ENCODE results near the gene KLKB1. TPM values are rescaled to one million over a fixed set of nuclear protein-coding genes. Genes with fewer than 3 reads are reported as not detected.

KLKB1 gene
- total and polyA plus RNA-seq, 2 donors (not counting 1 experiment from before 2014, with no cell fraction given), result 0.06 to 0.17 TPM

DNA sequence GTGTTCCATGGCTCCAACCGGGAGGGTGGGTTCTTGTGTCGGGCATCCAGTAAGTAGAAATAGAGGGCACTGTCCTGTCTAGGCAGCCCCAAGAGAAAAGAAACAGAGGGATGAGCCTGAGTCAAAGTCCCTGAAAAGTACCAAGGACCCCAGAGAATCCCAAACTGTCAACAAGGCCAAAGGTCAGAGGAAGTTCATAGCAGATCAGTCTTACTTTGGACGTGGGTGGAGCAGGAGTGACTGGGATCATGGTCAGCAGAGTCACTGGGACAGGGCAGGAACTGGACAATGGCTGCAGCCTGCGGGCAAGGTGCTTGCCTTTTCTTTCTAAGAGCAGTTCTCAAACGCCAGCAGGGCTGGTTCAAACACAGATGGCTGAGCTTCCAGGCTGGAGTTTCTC is 56.0 kb downstream of the KLKB1 start:
- Histone ChIP-seq H3K4me1 (ENCODE audit: control insufficient read depth, extremely low read depth, insufficient read depth, low read length) (no peaks in the 10 kb centered on the region), H3K79me2 (ENCODE audit: control insufficient read depth, insufficient read depth, low read length) (no peaks in the 10 kb centered on the region), H3K4me3 (replicated peaks in 1 of 4; ENCODE audit: control extremely low read depth in 1 of 4, insufficient read depth in 1 of 4, low read depth in 3 of 4, low read length in 4 of 4) (no peak overlapping the region), H3K36me3 (ENCODE audit: control insufficient read depth, insufficient read depth, low read length) (no peaks in the 10 kb centered on the region), H2AFZ (ENCODE audit: low read length) (no peak overlapping the region), H3K4me2 (ENCODE audit: extremely low read depth, insufficient read depth, low read length) (no peak overlapping the region), H3K27me3 (ENCODE audit: control insufficient read depth, insufficient read depth, low read length) (no peaks in the 10 kb centered on the region), H3K9ac (ENCODE audit: insufficient read depth, low read length) (no peak overlapping the region), H3K27ac (ENCODE audit: insufficient read depth, low read length) (no peak overlapping the region), H4K20me1 (ENCODE audit: control insufficient read depth, extremely low read depth, insufficient read depth, low read length) (no peaks in the 10 kb centered on the region), H3K9me3 (ENCODE audit: control insufficient read depth, insufficient read depth, low read depth, low read length) (no peaks in the 10 kb centered on the region)
- no peak for DNase-seq (ENCODE audit: low read depth in 2 of 2)
- TF ChIP-seq, protein P1, sequence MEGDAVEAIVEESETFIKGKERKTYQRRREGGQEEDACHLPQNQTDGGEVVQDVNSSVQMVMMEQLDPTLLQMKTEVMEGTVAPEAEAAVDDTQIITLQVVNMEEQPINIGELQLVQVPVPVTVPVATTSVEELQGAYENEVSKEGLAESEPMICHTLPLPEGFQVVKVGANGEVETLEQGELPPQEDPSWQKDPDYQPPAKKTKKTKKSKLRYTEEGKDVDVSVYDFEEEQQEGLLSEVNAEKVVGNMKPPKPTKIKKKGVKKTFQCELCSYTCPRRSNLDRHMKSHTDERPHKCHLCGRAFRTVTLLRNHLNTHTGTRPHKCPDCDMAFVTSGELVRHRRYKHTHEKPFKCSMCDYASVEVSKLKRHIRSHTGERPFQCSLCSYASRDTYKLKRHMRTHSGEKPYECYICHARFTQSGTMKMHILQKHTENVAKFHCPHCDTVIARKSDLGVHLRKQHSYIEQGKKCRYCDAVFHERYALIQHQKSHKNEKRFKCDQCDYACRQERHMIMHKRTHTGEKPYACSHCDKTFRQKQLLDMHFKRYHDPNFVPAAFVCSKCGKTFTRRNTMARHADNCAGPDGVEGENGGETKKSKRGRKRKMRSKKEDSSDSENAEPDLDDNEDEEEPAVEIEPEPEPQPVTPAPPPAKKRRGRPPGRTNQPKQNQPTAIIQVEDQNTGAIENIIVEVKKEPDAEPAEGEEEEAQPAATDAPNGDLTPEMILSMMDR (conservative IDR thresholded peaks at IDR 0.05 in 1 of 2, IDR thresholded peaks at IDR 0.05 in 1 of 2; ENCODE audit: low read depth in 1 of 2, low read length in 2 of 2), result no peak
- TF ChIP-seq EZH2 (IDR thresholded peaks at IDR 0.05; ENCODE audit: low read length, missing control alignments), result no peak

DNA sequence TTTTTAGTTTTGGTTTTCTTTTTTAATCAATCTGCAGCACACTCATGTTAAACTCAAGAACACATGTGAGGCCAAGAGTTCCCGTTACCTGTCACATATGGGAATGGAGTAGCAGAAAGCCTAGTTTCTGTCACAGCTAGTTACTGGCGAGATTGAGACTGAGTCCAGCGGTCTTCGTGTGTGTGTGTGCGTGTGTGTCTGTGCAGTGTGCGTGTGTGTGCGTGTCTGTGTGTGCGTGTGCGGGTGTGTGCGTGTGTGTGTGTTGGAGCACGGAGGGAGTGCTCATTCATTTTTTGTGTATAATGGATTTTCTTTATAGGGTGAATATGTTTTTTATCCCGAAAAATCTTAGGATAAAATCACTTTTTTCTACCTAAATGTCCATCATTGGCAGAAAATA is 57.8 kb downstream of the KLKB1 start:
- no peak overlapping the region for H3K9ac ChIP-seq (ENCODE audit: insufficient read depth, low read length)
- no peak for DNase-seq (ENCODE audit: low read depth in 2 of 2)
- no peaks in the 10 kb centered on the region for H3K27me3 ChIP-seq (ENCODE audit: control insufficient read depth, insufficient read depth, low read length)
- TF ChIP-seq, protein P1 (conservative IDR thresholded peaks at IDR 0.05 in 1 of 2, IDR thresholded peaks at IDR 0.05 in 1 of 2; ENCODE audit: low read depth in 1 of 2, low read length in 2 of 2), result no peak
- no peak for TF ChIP-seq EZH2 (IDR thresholded peaks at IDR 0.05; ENCODE audit: low read length, missing control alignments)
- no peaks in the 10 kb centered on the region for H3K4me1 ChIP-seq (ENCODE audit: control insufficient read depth, extremely low read depth, insufficient read depth, low read length)
- no peaks in the 10 kb centered on the region for H4K20me1 ChIP-seq (ENCODE audit: control insufficient read depth, extremely low read depth, insufficient read depth, low read length)
- no peak overlapping the region for H3K27ac ChIP-seq (ENCODE audit: insufficient read depth, low read length)
- no peak overlapping the region for H2AFZ ChIP-seq (ENCODE audit: low read length)
- H3K36me3 ChIP-seq (ENCODE audit: control insufficient read depth, insufficient read depth, low read length), result no peaks in the 10 kb centered on the region
- no peaks in the 10 kb centered on the region for H3K79me2 ChIP-seq (ENCODE audit: control insufficient read depth, insufficient read depth, low read length)
- no peak overlapping the region for H3K4me2 ChIP-seq (ENCODE audit: extremely low read depth, insufficient read depth, low read length)
- no peak overlapping the region for H3K4me3 ChIP-seq (replicated peaks in 1 of 4; ENCODE audit: control extremely low read depth in 1 of 4, insufficient read depth in 1 of 4, low read depth in 3 of 4, low read length in 4 of 4)
- no peaks in the 10 kb centered on the region for H3K9me3 ChIP-seq (ENCODE audit: control insufficient read depth, insufficient read depth, low read depth, low read length)

DNA sequence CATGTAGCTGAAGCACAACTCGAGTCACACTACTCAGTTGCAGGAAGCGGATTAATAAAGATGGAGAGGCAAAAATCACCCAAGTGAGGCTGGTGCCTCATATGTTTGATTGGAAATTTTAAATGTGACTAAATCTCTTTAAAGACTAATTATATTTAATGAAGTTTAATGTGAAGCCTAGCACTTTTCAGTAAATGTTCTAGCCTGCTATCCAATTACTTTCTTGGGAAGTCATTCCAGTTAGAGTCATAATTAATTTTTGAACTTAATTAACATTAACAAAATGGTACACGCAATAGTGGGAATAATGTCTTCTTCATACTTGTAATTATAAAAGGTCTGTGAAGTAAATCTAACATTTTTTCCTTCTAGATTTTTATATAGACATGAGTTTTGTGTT is 59.3 kb downstream of the KLKB1 start:
- TF ChIP-seq, protein P1 (conservative IDR thresholded peaks at IDR 0.05 in 1 of 2, IDR thresholded peaks at IDR 0.05 in 1 of 2; ENCODE audit: low read depth in 1 of 2, low read length in 2 of 2), result no peak
- no peak for TF ChIP-seq EZH2 (IDR thresholded peaks at IDR 0.05; ENCODE audit: low read length, missing control alignments)
- no peaks in the 10 kb centered on the region for H3K36me3 ChIP-seq (ENCODE audit: control insufficient read depth, insufficient read depth, low read length)
- H3K27ac ChIP-seq (ENCODE audit: insufficient read depth, low read length), result no peak overlapping the region
- no peak overlapping the region for H3K4me2 ChIP-seq (ENCODE audit: extremely low read depth, insufficient read depth, low read length)
- H3K4me1 ChIP-seq (ENCODE audit: control insufficient read depth, extremely low read depth, insufficient read depth, low read length), result no peaks in the 10 kb centered on the region
- no peak overlapping the region for H3K9ac ChIP-seq (ENCODE audit: insufficient read depth, low read length)
- no peak for DNase-seq (ENCODE audit: low read depth in 2 of 2)
- H3K27me3 ChIP-seq (ENCODE audit: control insufficient read depth, insufficient read depth, low read length), result no peaks in the 10 kb centered on the region
- H3K9me3 ChIP-seq (ENCODE audit: control insufficient read depth, insufficient read depth, low read depth, low read length), result no peaks in the 10 kb centered on the region
- H3K4me3 ChIP-seq (replicated peaks in 1 of 4; ENCODE audit: control extremely low read depth in 1 of 4, insufficient read depth in 1 of 4, low read depth in 3 of 4, low read length in 4 of 4), result no peak overlapping the region
- no peaks in the 10 kb centered on the region for H4K20me1 ChIP-seq (ENCODE audit: control insufficient read depth, extremely low read depth, insufficient read depth, low read length)
- H3K79me2 ChIP-seq (ENCODE audit: control insufficient read depth, insufficient read depth, low read length), result no peaks in the 10 kb centered on the region
- no peak overlapping the region for H2AFZ ChIP-seq (ENCODE audit: low read length)

Measured in fibroblast of lung (primary cell).